Gastroesophageal sphincter (tissue), 4 donors: Measurements from ENCODE around the gene UGCG. TPM values are rescaled to one million over a fixed set of nuclear protein-coding genes. Genes with fewer than 3 reads are reported as not detected.
A peak's percentile ranks its signal among the peaks of the same experiment; 100 is the strongest.

Source experiments
- ATAC-seq: fragments of 150-250 bp; one replicate; pipeline ENCODE4 v1.9.1; 2016; ENCODE audit warnings: mild to moderate bottlenecking, moderate library complexity
- H3K27ac ChIP-seq, 4 donors: fragments of 200-600 bp; sonication (generic) in 3 of 4; 1 replicate in 3 of 4; 2 replicates in 1 of 4; pipeline ENCODE4 v1.5.1; 2016 to 2019
- H3K27me3 ChIP-seq: fragments of 200-600 bp; sonication (generic); one replicate; pipeline ENCODE4 v1.5.1; 2019
- H3K36me3 ChIP-seq, 2 donors: fragments of 200-600 bp; sonication (generic); one replicate each; pipeline ENCODE4 v1.5.1; 2019; ENCODE audit warnings: control low read depth in 1 of 2
- H3K4me1 ChIP-seq, 3 donors: fragments of 200-600 bp; sonication (generic); 1 replicate in 2 of 3; 2 replicates in 1 of 3; pipeline ENCODE4 v1.5.1; 2016 to 2019; ENCODE audit warnings: control low read depth in 2 of 3
- H3K4me3 ChIP-seq, 2 donors: fragments of 200-600 bp; sonication (generic); one replicate each; pipeline ENCODE4 v1.5.1; 2019; ENCODE audit warnings: mild to moderate bottlenecking in 1 of 2, moderate library complexity in 1 of 2
- H3K9me3 ChIP-seq, 3 donors: fragments of 200-600 bp; sonication (generic); one replicate each; pipeline ENCODE4 v1.5.1; 2017 to 2019; ENCODE audit warnings: control low read depth in 2 of 3
- CTCF ChIP-seq, 4 experiments: fragments of 200-600 bp in 2 of 4; fragments of 450-650 bp in 2 of 4; sonication (generic) in 1 of 4; IDR thresholded peaks; one replicate each; pipeline ENCODE4 v1.5.1; 2017 to 2019; ENCODE audit warnings: antibody characterized with exemption in 4 of 4, mild to moderate bottlenecking in 2 of 4, moderate library complexity in 2 of 4
- EP300 ChIP-seq: sonication (generic); formaldehyde crosslinking; IDR thresholded peaks from one replicate; pipeline ENCODE4 v1.6.1; 2017; ENCODE audit warnings: antibody characterized with exemption, mild to moderate bottlenecking
- POLR2A ChIP-seq, 2 donors: fragments of 450-650 bp; IDR thresholded peaks; one replicate each; pipeline ENCODE4 v1.6.1; 2017; ENCODE audit warnings: antibody characterized with exemption in 2 of 2, mild to moderate bottlenecking in 2 of 2, moderate library complexity in 1 of 2
- POLR2AphosphoS5 ChIP-seq: sonication (generic); formaldehyde crosslinking; IDR thresholded peaks from one replicate; pipeline ENCODE4 v1.6.1; 2017; ENCODE audit warnings: antibody characterized with exemption
- WGBS, 2 donors: methylation state at CpG; one replicate each; pipeline ENCODE4 v1.1.5; 2018; ENCODE audit warnings: low coverage in 1 of 2; 5-methylcytosine and 5-hydroxymethylcytosine counted together
- total RNA-seq, 4 donors: library from RNA; depleted of rRNA; stranded (reverse); fragments of >200 nt; gene quantifications; one replicate each; pipeline ENCODE4 v1.1.0, GENCODE V29; 2016

The UGCG gene
- total RNA-seq, 4 donors from 2014 or later: 30.0 to 52.6 (median 43.2) TPM

- no peak for ATAC-seq
These were observed 28.6 kb downstream of the UGCG start for GRCh38 chr9:111925017-111925770.

GRCh38 chr9:111925784-111926183 lies 29.2 kb downstream of the UGCG start:
- no peaks in the 10 kb centered on the region for H3K9me3 ChIP-seq
- no peak for TF ChIP-seq POLR2A (IDR thresholded peaks at IDR 0.05)
- H3K36me3 ChIP-seq: peaks cover 0 to 49% of the 10 kb centered on the region in 2 donors
- peaks cover 0 to 9% (median 0%) of the 10 kb centered on the region in 3 donors for H3K4me1 ChIP-seq
- no peak overlapping the region for H3K27ac ChIP-seq
- no peak for ATAC-seq
- H3K4me3 ChIP-seq: no peak overlapping the region
- H3K27me3 ChIP-seq: no peaks in the 10 kb centered on the region
- WGBS, 2 donors: 45 to 72% methylated on average over 2 of the region's 2 CpGs

More at GRCh38 chr9:111925017-111925770, 28.6 kb downstream of the UGCG start:
- H3K4me1 ChIP-seq: peaks cover 0 to 9% (median 0%) of the 10 kb centered on the region in 3 donors
- no peaks in the 10 kb centered on the region for H3K27me3 ChIP-seq
- TF ChIP-seq POLR2AphosphoS5: no peak
- H3K27ac ChIP-seq: no peak overlapping the region
- H3K4me3 ChIP-seq: no peak overlapping the region
- 90% methylated on average over 7 of the region's 7 CpGs for WGBS, 2 donors
- H3K36me3 ChIP-seq: peaks cover 0 to 49% of the 10 kb centered on the region in 2 donors
- no peaks in the 10 kb centered on the region for H3K9me3 ChIP-seq

GRCh38 chr9:111926421-111926875 lies 29.8 kb downstream of the UGCG start:
- Histone ChIP-seq H3K27ac (peak overlapping the region in 1 of 4 donors; percentile 19), H3K27me3 (no peaks in the 10 kb centered on the region), H3K36me3 (peaks cover 0 to 50% of the 10 kb centered on the region in 2 donors), H3K9me3 (no peaks in the 10 kb centered on the region), H3K4me1 (peaks cover 0 to 9% (median 0%) of the 10 kb centered on the region in 3 donors), H3K4me3 (no peak overlapping the region)
- peak; percentile 69 for ATAC-seq
- TF ChIP-seq POLR2AphosphoS5 (peak; percentile 21), POLR2A (IDR thresholded peaks at IDR 0.05) (no peak)
- WGBS, 2 donors: 64 to 92% methylated on average over 6 of the region's 6 CpGs

GRCh38 chr9:111928359-111928720 lies 31.7 kb downstream of the UGCG start:
- H3K36me3 ChIP-seq: peaks cover 0 to 69% of the 10 kb centered on the region in 2 donors
- ATAC-seq: no peak
- H3K9me3 ChIP-seq: no peaks in the 10 kb centered on the region
- H3K27me3 ChIP-seq: no peaks in the 10 kb centered on the region
- H3K4me3 ChIP-seq: no peak overlapping the region
- no peak overlapping the region for H3K27ac ChIP-seq
- no peak for TF ChIP-seq CTCF (IDR thresholded peaks at IDR 0.05)
- TF ChIP-seq EP300: no peak
- no peak for TF ChIP-seq POLR2AphosphoS5
- TF ChIP-seq POLR2A (IDR thresholded peaks at IDR 0.05): no peak
- H3K4me1 ChIP-seq: no peaks in the 10 kb centered on the region

GRCh38 chr9:111934747-111935146 lies 38.1 kb downstream of the UGCG start:
- no peaks in the 10 kb centered on the region for H3K27me3 ChIP-seq
- peaks cover 0 to 65% of the 10 kb centered on the region in 2 donors for H3K36me3 ChIP-seq
- 96 to 100% methylated on average over 2 of the region's 2 CpGs for WGBS, 2 donors
- H3K4me3 ChIP-seq: no peak overlapping the region
- H3K27ac ChIP-seq: no peak overlapping the region
- peaks cover 0 to 15% (median 5%) of the 10 kb centered on the region in 3 donors for H3K4me1 ChIP-seq
- ATAC-seq: no peak
- H3K9me3 ChIP-seq: no peaks in the 10 kb centered on the region
- TF ChIP-seq EP300 (no peak), POLR2A (IDR thresholded peaks at IDR 0.05) (no peak), POLR2AphosphoS5 (no peak), CTCF (IDR thresholded peaks at IDR 0.05) (no peak)

- Histone ChIP-seq H3K36me3 (peaks cover 0 to 49% of the 10 kb centered on the region in 2 donors), H3K27me3 (no peaks in the 10 kb centered on the region), H3K4me1 (peaks cover 0 to 15% (median 5%) of the 10 kb centered on the region in 3 donors), H3K9me3 (no peaks in the 10 kb centered on the region), H3K4me3 (no peak overlapping the region), H3K27ac (no peak overlapping the region)
- 100% methylated on average over 1 to 2 of the region's 2 CpGs for WGBS, 2 donors
- no peak for ATAC-seq
- TF ChIP-seq POLR2A (IDR thresholded peaks at IDR 0.05) (no peak), POLR2AphosphoS5 (no peak), CTCF (IDR thresholded peaks at IDR 0.05) (no peak), EP300 (no peak)
These were observed 39.8 kb downstream of the UGCG start for GRCh38 chr9:111936391-111936790.
